ENCODE results near the gene RNF215. TPM values are rescaled to one million over a fixed set of nuclear protein-coding genes. Genes with fewer than 3 reads are reported as not detected.

The RNF215 gene
- total and polyA plus RNA-seq, 2 of the 13 experiments (the other 11 are each of a cell fraction or from before 2014, with no cell fraction given), result 5.3 to 6.1 TPM

DNA sequence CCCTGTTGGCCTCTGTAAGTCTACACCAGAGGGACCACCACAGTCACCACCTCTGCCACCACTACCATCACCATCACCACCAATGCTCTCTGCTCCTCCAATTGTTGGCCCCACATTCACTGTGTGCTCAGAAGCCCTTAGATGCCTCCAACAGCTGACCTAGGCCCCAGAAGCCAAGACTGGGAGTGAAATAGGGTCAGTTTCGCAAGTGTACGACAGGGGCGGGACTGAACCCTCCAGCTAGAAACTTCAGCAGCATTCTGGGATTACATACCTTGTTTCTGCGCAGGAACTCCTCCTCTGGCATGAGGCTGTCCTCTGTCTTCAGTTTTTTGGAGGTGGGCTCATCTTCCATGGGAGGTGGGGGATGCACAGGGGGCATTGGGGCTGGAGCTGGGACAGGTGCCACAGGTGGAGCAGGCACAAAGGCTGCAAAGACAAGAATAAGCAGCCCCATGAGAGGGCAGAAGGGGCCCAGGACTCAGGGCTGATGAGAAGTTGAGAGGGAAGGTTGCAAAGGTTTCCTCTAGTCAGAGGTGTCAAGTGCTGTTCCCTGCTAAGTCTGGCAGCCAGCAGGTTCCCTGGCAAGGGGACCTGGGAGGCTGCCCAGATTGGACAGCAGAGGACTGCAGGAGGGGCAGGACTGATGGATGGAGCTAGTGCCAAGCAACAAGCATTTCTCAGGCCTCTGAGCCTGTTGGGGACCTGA lies 50.3 kb downstream of the RNF215 start (continued):
- TF ChIP-seq TSC22D2 (CRISPR knock-in tag; IDR thresholded peaks at IDR 0.05; ENCODE audit: borderline replicate concordance) (no peak), RNF2 (conservative IDR thresholded peaks at IDR 0.05; ENCODE audit: low read depth) (no peak), PHF20 (CRISPR knock-in tag; IDR thresholded peaks at IDR 0.05) (no peak), ZNF12 (CRISPR knock-in tag; IDR thresholded peaks at IDR 0.05) (no peak), ESRRA (CRISPR knock-in tag; IDR thresholded peaks at IDR 0.05; ENCODE audit: low read depth) (no peak), ZNF749 (CRISPR knock-in tag; IDR thresholded peaks at IDR 0.05; ENCODE audit: borderline replicate concordance) (no peak), ZNF558 (CRISPR knock-in tag; IDR thresholded peaks at IDR 0.05; ENCODE audit: borderline replicate concordance) (no peak)

DNA sequence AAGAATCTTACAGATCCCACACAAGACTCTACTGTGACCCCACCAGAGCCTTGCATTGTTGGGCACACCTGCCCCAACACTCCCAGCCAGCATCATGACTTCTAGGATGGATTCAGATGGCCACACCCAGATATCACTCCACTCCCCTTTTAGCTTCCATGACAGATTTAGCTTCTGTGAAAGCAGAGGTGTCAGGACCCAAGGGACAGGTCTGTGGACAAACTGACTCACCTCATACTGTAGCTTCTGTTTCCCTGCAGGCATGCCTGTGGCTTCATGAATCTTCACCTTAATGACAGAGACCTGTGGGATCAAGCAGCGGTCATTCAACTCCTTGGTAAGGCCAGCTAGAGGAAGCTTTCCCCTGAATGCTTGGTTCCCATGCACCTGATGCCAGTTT lies 52.0 kb downstream of the RNF215 start:
- no CpG with 5 or more reads among the region's 1 CpG for WGBS (ENCODE audit: low lambda C conversion rate)
- TF ChIP-seq, protein P1, sequence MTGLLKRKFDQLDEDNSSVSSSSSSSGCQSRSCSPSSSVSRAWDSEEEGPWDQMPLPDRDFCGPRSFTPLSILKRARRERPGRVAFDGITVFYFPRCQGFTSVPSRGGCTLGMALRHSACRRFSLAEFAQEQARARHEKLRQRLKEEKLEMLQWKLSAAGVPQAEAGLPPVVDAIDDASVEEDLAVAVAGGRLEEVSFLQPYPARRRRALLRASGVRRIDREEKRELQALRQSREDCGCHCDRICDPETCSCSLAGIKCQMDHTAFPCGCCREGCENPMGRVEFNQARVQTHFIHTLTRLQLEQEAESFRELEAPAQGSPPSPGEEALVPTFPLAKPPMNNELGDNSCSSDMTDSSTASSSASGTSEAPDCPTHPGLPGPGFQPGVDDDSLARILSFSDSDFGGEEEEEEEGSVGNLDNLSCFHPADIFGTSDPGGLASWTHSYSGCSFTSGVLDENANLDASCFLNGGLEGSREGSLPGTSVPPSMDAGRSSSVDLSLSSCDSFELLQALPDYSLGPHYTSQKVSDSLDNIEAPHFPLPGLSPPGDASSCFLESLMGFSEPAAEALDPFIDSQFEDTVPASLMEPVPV (CRISPR knock-in tag; IDR thresholded peaks at IDR 0.05), result no peak
- TF ChIP-seq MTF2 (CRISPR knock-in tag; IDR thresholded peaks at IDR 0.05; ENCODE audit: borderline replicate concordance) (no peak), ZNF256 (CRISPR knock-in tag; conservative IDR thresholded peaks at IDR 0.05) (no peak), ZNF430 (CRISPR knock-in tag; IDR thresholded peaks at IDR 0.05) (no peak), FOXP1 (IDR thresholded peaks at IDR 0.05) (no peak), FOXP1 (CRISPR knock-in tag; IDR thresholded peaks at IDR 0.05) (no peak), ZNF343 (CRISPR knock-in tag; IDR thresholded peaks at IDR 0.05) (no peak), HOXA3 (CRISPR knock-in tag; IDR thresholded peaks at IDR 0.05) (no peak)
- TF ChIP-seq, protein P2, sequence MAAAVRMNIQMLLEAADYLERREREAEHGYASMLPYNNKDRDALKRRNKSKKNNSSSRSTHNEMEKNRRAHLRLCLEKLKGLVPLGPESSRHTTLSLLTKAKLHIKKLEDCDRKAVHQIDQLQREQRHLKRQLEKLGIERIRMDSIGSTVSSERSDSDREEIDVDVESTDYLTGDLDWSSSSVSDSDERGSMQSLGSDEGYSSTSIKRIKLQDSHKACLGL (CRISPR knock-in tag; IDR thresholded peaks at IDR 0.05), result no peak
- H3K79me2 ChIP-seq (ENCODE audit: insufficient read depth, low read length), result no peaks in the 10 kb centered on the region
- H4K20me1 ChIP-seq (ENCODE audit: insufficient read depth, low read length), result no peaks in the 10 kb centered on the region
- no peak overlapping the region for H3K4me3 ChIP-seq (replicated peaks in 1 of 3; ENCODE audit: insufficient read depth in 1 of 3, low read depth in 2 of 3, low read length in 3 of 3)
- no peaks in the 10 kb centered on the region for H3K27me3 ChIP-seq (ENCODE audit: control insufficient read depth in 1 of 2, insufficient read depth in 2 of 2, low read length in 2 of 2)
- no peak for FAIRE-seq
- ChIA-PET POLR2A (interaction anchor here (0.6 kb wide), 1 partner anchor 1263 kb away, joined by 3 read pairs; the partner anchor contains the start of gene KREMEN1), CTCF (ENCODE audit: low intra/inter-chr PET ratio, low total read pairs) (no interaction called here)
- no peak for DNase-seq (ENCODE audit: low spot score)
- no peaks in the 10 kb centered on the region for H3K9me3 ChIP-seq (ENCODE audit: low read length)
- H2AFZ ChIP-seq (ENCODE audit: low read length), result no peak overlapping the region
- intact Hi-C loops (cut with micrococcal nuclease; ENCODE audit: unreplicated experiment), result no loop called here
- ATAC-seq, result no peak
- no peak overlapping the region for H3K4me2 ChIP-seq (ENCODE audit: low read depth, low read length)
- H3K4me1 ChIP-seq (ENCODE audit: insufficient read depth, low read length), result peaks cover 10% of the 10 kb centered on the region; the same call in 1 of the 2 replicates
- no peak overlapping the region for H3K9ac ChIP-seq (ENCODE audit: insufficient read depth, low read depth, low read length)
- in situ Hi-C loops (cut with HindIII; ENCODE audit: extremely low pct_ligation_motif_present, low pct_unique_long_range_greater_than_20kb), result no loop called here
- BruUV-seq (replicated peaks), result no TSS peak
- peaks cover 53 to 75% of the 10 kb centered on the region in 2 experiments; a peak in 4 of 5 replicates for H3K36me3 ChIP-seq (replicated peaks in 1 of 2; ENCODE audit: control insufficient read depth in 1 of 2, insufficient read depth in 2 of 2, low read length in 2 of 2)
- no peak overlapping the region for H3K27ac ChIP-seq (ENCODE audit: extremely low read length, insufficient read depth, low read length)
